Myocyte (in vitro differentiated cells): Measurements from ENCODE around the gene EFEMP2. TPM values are rescaled to one million over a fixed set of nuclear protein-coding genes. Genes with fewer than 3 reads are reported as not detected.

ENCODE experiments used
- DNase-seq: peaks from one replicate; pipeline ENCODE4 v3.0.0-alpha.2; 2012; ENCODE audit warnings: low read depth
- total RNA-seq: library from RNA; depleted of rRNA; stranded (reverse); fragments of >200 nt; gene quantifications from 2 replicates; pipeline ENCODE4 v1.2.3, GENCODE V29; 2014

The EFEMP2 gene
- total RNA-seq, 1 donor from 2014 or later, result 124 TPM

- DNase-seq, result no peak
These were observed 13.4 kb upstream of the EFEMP2 start for GRCh38 chr11:65885808-65886536.

GRCh38 chr11:65885231-65885630, 12.6 kb upstream of the EFEMP2 start:
- DNase-seq, result no peak

- DNase-seq, result peak; percentile 78
These were observed 12.1 kb upstream of the EFEMP2 start for GRCh38 chr11:65884716-65885092.

- no peak for DNase-seq
These were observed 11.5 kb upstream of the EFEMP2 start for GRCh38 chr11:65883786-65884715.

GRCh38 chr11:65883058-65883761, 10.6 kb upstream of the EFEMP2 start:
- no peak for DNase-seq

GRCh38 chr11:65882120-65883057, 9.8 kb upstream of the EFEMP2 start:
- DNase-seq, result no peak

GRCh38 chr11:65880844-65881421, 8.3 kb upstream of the EFEMP2 start:
- DNase-seq, result no peak

GRCh38 chr11:65880027-65880426, 7.4 kb upstream of the EFEMP2 start:
- DNase-seq, result no peak

GRCh38 chr11:65879617-65880016, 7.0 kb upstream of the EFEMP2 start, which contains the start of gene CTSW:
Gene CTSW (plus strand): TSS chr11:65879837. CDS start chr11:65879855, 18 bp downstream.
- DNase-seq, result no peak

- DNase-seq, result peak; percentile 94
These were observed 937 bp upstream of the EFEMP2 start for GRCh38 chr11:65873318-65874156.

- peak; percentile 64 for DNase-seq
These were observed 620 bp downstream of the EFEMP2 start for GRCh38 chr11:65871811-65872548.

- no peak for DNase-seq
These were observed 1.6 kb downstream of the EFEMP2 start for GRCh38 chr11:65870706-65871681.

- DNase-seq, result no peak
These were observed 2.3 kb downstream of the EFEMP2 start for GRCh38 chr11:65870307-65870658.

- DNase-seq, result no peak
These were observed 2.8 kb downstream of the EFEMP2 start for GRCh38 chr11:65869643-65870306.

- DNase-seq, result no peak
These were observed 3.7 kb downstream of the EFEMP2 start for GRCh38 chr11:65868907-65869306.

GRCh38 chr11:65868076-65868667, 4.4 kb downstream of the EFEMP2 start:
- no peak for DNase-seq
